Fibroblast of gingiva (primary cell): Measurements from ENCODE around the gene RALGPS1.

Experiments
- DNase-seq: peaks from one replicate; pipeline ENCODE4 v3.0.0-alpha.2; 2011; ENCODE audit warnings: low read depth

RALGPS1 gene

DNA sequence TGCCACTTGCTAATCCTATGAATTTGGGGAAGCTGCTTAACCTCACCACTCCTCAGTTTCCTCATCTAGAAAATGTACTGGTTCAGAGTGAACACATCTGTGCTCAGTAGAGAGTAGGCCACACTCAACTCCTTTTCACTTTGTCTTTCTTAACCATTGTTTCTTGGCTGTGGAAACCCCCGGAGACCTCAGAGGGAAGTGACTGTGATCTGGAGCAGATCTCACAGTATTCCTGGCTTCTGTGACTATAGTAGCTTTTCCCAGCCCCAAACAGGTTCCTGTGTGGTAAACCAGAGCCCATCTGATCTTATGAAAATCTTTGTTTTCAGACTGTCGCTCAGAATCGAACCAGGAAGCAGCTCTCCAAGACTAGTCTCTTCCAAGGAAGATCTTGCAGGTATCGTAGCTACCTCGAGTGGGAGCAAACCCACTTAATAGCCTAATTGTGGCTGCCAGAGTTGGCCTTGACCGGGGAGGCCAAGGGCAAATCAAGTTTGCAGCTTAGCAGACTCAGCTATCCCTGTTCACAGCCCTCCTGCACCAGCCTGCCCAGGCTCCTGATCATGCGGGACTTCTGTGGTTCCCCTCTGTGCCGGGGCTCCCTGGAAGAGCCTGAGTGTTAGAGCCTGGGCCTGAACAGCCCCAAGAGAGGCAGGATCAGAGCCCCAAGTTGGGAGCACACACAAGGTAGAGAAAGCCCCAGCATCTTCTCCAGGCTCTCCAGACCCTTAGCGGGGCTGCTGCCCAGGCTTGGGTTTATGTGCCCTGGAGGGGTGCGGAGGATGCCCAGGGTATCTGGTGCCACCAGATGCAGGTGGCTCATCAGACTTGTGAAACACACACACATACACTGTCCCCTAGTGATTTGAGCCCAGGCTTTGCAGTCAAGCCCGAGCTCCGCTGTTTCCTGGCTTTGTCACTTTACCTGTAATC is 260.1 kb downstream of the RALGPS1 start:
- no peak for DNase-seq

DNA sequence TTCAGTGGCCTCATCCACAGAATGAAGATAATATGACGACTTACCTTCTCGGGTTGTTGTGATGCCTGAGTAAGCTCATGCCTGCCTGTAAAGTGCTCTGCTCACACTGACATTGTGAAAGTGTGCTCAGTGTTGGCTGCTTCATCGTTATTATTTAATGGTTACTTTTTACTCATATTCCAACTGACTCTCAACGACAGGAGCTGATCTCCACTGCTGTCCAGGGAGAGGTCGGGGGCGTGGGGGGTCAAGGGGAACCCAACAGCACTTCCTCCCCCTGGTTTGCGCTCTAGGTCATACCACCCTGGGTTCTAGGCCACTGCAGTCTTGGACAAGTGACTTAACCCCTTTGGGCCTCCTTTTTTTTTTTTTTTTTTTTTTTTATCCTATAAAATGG is 260.7 kb downstream of the RALGPS1 start:
- DNase-seq, result no peak

- DNase-seq, result no peak
Observed at GRCh38 chr9:127175764-127176163, 261.2 kb downstream of the RALGPS1 start.

DNA sequence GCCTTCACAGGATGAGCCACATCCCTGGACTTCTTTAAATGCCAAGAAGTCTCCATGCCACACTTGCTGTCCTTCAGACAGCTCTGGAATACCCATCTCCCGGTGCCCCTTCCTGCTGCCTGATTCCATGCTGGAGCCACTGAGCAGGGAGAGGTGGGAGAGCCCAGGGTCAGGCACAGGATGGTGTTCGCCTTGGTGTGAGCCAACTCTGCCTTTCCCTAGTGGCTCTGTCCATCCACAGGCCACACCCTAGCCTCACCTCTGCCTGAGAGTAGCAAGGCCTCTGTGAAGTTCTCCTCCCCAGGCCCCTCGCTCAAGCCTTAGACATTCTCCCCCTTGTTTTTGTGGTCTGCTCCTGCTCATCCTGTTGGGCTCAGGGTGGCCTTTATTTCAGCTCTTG is 262.0 kb downstream of the RALGPS1 start:
- DNase-seq, result no peak

- DNase-seq, result peak; percentile 24
Observed at GRCh38 chr9:127177231-127177630, 262.6 kb downstream of the RALGPS1 start.

DNA sequence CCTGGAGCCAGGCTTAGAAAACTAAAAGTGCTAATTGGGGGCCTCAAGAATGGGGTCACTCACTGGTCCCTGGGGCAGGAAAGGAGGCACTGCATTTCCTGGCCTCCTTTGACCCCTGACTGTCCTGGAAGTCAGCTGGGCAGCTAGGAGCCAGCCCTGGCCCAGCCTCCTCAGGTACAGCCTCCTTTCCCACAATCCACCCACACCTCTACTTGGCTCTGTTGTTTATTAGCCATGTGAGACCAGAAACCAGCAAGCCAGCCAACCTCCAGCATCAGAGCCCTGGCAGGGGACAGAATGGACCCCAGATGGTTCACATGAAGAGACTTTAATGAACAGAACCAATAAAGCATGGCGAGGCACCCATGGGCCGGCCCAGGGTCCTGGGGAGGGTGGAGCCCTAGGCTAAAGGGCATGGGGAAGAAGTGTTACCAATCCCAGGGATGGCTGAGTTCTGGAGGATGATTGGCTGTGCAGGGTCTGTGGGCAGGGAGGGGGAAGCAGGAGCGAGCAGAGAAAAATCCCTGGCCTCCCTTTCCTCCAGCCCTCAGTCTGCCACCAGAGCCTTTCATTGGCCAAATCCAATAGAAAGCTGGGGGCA is 263.2 kb downstream of the RALGPS1 start:
- no peak for DNase-seq

DNA sequence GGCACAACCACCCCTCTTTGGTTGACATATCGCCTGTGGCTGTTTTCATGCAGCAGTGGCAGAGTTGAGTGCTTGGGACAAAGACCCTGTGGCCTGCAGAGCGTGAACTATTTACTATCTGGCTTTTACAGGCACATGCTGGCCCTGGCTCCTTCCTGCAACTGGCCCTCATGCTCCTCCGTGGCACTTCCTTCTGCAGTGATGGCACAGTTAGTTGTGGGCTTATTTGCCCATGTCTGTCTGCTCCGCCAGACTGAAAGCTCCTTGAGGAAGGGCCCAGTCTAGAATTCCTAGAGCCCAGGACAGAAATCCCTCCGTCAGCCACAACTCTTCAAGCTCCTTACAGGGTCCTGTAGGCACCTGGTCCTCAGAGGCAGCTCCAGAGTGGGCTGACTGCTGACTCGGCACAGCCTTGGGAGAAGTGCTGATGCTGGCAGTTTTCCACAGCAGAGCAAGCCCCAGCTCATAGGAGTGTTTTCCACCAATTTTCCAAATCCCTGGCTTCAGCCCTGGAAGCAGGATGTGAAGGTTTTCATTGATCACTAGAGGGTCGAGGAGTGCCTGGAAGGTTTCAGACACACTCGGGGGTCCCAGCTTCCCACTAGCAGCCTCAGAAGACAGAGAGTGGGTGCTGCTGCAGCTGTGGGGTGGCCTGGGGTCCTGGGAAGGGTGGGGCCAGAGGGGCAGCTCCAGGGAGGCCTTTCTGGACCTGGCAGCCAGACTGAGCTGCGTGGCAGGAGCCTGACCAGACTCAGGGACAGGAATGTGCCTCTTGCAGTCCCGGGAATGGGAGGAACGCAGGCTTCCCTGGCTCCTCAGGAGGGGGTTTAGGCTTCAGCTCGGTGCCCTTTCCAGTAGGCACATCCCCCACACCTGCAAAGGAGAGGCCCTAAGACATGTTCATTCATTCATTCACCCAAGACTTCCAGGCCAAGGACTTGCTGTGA is 264.4 kb downstream of the RALGPS1 start:
- no peak for DNase-seq

DNA sequence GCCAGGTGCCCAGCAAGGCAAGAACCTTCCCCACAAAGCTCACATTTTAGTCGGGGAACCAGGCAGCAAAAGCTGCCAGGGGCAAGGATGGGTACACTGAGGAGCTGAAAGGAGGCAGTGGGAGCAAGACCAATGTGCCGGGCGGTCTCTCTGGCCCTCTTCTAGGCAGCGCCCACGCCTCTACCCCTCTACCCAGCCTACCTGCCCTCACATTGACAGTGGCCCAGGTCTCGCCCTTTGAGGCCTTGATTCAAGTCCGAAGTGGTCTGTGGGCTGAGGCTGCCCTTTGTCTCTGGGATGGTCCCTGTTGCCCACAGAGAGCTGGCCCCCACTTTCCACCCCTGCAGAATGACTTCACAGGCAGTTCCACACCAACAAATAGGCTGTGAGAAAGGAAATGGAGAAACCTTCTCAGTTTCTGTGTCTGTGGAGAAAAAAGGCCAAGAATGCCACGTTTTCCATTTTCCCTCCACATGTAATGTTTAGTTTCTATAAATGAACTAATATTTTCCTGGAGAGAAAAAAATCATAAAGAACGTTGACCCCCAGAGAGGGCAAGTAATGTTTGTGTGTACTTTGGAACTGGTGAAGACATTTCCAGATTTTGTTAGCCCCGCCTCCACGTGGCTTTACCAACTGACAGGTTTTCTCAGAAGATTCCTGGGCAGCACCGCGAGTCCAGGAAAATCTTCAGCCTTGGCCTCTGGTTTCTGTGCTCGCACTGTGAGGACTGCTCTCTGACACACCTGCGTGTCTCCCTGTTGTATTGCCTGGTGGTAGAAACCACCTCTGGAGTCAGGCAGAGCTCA is 265.3 kb downstream of the RALGPS1 start:
- no peak for DNase-seq

DNA sequence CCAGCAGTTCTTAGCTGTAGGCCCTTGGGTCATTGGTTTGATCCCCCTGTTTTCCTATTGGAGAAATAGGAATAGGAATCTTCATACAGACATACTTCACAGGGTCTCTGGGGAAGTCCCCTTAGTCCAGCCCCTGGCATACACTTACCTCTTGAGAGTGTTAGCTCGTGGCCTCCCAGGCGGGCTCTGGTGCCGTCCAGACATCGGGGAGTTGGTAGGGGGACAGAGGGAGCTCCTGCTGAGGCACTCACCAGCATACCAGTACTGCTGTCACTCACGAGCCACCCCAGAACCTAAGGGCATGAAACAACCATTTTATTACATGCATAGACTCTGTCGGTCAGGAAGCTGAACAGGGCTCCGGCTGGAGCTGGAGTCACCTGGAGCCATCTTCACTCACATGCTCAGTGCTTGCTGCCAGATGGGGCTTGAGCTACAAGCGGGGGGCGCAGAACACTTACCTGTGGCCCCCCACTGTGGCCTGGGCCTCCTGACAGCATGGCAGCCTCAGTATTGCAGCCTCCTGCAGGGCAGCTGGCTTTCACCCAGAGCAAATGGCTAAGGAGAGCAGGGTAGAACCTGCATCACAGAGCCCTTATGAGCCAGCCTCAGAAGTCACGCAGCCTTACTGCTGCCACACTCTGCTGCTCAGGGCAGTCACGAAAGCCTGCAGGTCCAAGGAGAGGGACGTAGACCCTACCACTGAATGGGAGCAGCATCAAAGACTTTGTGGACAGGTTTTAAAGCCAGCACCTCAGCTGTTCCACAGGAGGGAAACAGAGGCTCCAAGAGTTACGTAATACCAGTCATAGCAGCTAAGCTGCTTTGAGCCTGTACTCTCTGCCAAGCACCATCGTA is 266.1 kb downstream of the RALGPS1 start:
- no peak for DNase-seq

DNA sequence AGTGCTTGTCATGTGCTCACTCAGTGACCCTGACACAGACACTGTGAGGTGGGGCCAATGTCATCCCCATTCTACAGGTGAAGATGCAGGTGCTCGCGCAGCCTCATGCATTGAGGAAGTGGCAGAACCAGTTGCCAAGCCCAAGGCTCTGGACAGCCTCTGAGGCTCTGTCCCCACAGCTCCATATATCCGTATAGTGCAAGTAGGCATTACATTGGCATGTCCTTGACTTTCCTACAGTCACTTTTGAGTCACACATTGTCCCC is 266.7 kb downstream of the RALGPS1 start:
- DNase-seq, result no peak

DNA sequence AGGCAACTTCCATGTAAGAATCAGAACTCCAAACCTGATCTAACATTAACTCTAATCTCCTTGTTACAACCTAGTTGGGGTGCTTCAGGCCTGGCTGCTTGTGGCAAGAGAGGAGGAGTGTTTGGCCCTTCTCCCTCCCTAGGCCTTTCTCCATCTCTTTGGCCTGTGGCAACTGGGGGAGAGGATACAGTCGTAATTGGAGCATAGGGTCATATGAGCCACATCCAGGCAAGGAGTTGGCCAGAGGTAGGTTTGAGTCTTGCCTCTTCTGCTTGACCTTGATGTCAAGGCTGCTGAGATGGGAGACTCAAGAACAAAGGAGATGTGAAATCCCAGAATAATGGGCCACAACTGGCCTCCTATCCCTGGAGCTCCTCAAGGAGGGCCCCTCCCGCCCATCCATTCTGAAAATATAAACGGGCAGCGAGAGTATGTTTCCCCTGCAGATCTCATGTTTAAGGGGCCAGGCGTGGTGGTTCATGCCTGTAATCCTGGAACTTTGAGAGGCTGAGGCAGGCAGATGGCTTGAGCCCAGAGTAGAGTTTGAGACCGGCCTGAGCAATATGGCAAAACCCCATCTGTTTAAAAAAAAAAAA is 267.1 kb downstream of the RALGPS1 start:
- DNase-seq, result no peak

DNA sequence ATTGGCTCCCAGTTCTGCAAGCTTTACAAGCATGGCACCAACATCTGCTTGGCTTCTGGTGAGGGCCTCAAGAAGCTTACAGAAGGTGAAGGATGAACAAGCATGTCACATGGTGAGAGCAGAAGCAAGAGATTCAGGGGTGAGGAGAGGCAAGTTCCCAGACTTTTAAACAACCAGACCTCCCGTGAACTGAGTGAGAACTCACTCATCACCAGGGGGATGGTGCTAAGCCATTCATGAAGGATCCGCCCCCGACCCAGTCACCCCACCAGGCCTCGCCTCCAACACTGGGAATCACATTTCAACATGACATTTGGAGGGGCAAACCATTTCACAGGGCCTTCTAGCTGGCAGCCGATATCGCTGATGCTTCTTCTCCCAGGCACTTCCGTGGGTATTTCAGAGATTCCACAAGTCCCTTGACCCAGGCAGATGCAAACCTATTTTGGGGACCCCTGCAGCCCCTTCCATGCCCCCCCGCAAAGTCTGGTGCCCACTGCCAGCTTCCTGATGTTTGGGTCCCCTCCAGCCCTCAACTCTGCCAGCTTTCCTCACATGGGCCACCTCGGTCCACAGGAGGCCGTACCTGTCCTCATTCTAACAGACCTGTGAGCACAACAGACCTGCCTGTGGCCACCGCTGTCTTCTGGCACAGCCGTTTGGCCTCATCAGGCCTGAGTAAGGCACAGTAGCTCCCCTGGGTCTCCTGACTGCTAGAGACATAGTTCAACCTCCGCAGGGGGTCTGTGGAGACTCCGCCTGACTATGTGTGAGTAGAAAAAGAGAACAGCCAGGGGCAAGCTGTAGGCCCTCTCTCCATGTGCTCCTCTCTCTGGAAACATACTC is 268.5 kb downstream of the RALGPS1 start:
- DNase-seq, result no peak

GRCh38 chr9:127183814-127184582 is 269.4 kb downstream of the RALGPS1 start:
- DNase-seq, result peak; percentile 64

DNA sequence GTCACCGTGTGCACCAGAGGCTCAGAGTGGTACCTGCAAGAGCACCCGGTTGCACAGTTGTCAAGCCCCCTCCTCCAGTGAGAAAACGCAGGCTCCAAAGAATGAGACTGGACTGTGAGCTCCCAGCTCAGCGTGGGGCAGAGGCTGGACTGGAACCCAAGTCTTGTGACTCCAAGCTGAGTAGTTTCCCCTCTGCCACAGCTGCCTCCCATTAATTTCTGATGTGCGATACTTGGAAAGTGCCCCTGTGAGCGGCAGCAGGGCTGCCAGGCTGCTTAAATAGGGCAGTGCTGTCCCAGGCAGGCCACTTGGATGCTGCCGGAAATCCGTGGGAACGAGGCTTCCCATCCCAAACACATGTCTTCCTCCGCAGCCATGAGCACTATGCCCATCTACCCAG is 270.1 kb downstream of the RALGPS1 start:
- peak; percentile 54 for DNase-seq

DNA sequence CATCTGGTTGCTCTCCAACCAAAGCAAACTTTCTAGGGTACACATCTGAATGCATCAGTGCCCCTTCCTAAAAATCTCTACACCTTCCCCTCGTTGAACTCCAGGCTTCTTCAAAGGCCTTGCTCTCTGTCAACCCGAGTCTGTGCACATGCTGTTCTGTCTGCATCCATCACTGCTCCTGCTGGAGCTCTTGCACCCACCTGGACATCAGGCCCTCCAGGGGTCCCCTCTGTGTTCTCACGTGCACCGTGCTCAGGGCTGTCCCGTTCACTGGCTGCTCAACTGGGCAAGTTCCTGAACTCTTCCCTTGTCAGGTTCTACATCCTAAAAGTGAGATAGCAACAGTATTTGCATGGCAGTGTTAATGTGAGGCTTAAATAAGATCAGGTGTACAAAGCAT is 270.6 kb downstream of the RALGPS1 start:
- no peak for DNase-seq

GRCh38 chr9:127185931-127186781 is 271.6 kb downstream of the RALGPS1 start:
- peak; percentile 100 for DNase-seq

- no peak for DNase-seq
Observed at GRCh38 chr9:127186806-127187205, 272.2 kb downstream of the RALGPS1 start.
